HG03095 (cell line): Measurements from ENCODE around the gene CCM2.
A peak's percentile ranks its signal among the peaks of the same experiment; 100 is the strongest.
"Not testable (repeated sequence)": the region's sequence is repeated elsewhere in the genome, so short reads cannot be mapped to it uniquely, and the experiment has no call there.

Experiments used
- ATAC-seq: cut with Tn5 transposase; IDR thresholded peaks from one replicate; pipeline ENCODE4 v1.9.1; 2021; ENCODE audit warnings: moderate library complexity; ENCODE audit not compliant: unreplicated experiment

CCM2 gene

DNA sequence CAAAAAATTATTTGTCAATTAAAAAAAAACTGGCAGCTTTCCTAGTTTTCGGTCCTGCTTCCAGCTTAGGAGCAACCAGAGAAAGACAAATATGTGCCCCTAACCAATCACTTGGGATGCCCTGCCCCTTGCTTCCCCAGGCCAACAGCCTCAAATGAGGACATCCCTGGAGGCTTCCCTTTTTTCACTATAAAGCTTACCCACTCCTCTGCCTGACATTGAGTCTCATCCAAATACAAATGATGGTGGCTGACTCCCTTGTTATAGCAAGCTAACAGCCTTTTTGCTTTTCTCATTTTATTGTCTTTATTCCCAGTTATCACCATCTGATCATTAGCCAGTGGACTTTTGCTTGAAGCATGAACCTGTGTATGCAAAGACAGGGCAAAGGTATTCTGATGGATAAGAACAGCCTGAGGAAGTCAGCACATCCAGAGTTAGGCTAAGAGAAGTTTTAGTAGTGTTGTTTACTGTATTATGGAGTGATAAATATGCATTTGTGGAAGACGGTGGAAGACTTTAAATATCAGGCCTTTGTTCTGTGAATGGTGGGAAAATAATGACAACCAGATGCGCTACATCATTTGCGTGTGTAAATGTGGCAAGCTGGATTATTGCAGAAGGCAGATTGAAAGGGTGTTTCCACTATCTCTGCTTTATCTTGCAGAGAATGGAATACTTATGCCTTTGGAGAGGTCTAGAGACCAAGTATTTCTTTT lies 1.7 kb upstream of the CCM2 start:
- no peak for ATAC-seq

DNA sequence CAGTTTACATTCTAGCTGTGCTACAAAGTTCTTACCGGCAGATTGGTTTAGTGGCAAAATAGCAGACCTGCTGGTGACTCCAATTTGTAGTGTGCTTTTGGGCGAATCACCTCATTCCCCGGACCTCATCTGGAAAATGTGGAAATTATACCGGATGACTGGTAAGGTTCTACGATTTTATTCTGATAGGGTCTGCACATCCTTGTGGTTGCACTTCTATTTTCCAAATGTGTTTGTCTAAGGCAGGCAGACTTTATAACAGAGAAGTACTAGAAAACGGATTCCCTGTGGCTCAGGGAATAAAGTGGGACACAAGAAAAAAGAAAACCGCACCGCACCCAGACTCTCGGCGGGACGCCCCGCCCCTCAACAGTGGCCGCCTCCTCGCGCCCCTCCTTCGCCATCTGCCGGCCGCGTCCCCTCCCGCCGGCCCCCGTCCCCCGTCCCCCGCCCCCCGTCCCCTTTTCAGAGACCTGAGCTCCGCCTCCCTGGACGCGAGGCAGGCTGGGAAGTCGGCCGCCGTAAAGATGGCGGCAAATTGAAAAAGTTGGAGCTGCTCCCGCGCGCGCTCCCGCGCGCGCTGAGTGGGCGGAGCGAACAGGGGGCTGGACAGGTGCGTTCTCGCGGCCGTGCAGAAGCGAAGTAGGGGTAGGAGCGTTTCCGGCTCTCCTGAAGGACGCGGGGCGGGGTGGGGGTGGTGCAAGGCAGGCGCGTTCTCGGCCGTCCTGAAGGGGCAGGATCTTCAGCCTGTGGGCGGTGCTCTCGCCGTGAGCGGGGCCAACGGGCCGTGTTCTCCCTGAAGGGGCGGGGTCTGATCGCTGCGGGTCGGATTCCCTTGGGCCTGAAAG lies 532 bp upstream of the CCM2 start:
- ATAC-seq, result peak; percentile 65

GRCh38 chr7:45001138-45001694 lies 1.2 kb downstream of the CCM2 start:
- ATAC-seq, result no peak

DNA sequence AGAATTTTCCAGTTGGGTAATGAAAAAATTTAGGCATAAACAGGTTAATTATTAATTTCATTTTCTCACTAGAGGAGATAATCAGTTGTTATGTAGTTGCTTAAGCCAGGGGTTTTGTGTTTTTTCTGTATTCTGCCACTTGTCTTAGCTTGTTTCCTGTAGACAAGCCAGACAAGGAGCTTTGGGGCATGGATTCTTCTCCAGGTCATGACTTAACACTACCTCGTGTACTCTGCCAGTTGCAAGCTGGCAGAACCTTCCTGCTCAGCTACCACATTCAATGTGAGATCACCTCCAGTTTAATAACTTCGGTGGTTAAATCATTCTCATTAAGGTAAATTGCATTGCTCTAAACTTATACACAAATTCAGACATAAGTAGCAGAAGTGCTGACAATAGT lies 1.8 kb downstream of the CCM2 start:
- no peak for ATAC-seq

GRCh38 chr7:45003789-45004188 lies 3.8 kb downstream of the CCM2 start:
- no peak for ATAC-seq

DNA sequence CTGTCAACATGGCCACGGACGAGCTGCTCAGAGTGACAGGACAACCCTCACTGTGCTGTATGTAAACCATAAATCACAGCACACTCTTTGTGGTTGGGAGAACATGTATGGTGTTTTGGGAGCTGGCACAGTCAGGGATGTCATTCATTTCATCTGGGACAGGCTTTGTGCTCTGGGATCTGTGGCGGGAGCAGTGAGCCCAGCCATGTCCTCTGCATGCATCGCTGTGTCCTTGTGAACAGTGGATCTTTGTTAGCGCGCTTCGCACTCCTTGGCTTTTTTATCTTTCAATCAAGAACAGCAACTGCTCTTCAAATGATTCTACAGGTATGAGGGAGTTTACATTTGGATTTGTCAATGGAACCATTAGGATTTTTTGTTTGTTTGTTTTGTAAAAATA lies 7.1 kb downstream of the CCM2 start:
- no peak for ATAC-seq

DNA sequence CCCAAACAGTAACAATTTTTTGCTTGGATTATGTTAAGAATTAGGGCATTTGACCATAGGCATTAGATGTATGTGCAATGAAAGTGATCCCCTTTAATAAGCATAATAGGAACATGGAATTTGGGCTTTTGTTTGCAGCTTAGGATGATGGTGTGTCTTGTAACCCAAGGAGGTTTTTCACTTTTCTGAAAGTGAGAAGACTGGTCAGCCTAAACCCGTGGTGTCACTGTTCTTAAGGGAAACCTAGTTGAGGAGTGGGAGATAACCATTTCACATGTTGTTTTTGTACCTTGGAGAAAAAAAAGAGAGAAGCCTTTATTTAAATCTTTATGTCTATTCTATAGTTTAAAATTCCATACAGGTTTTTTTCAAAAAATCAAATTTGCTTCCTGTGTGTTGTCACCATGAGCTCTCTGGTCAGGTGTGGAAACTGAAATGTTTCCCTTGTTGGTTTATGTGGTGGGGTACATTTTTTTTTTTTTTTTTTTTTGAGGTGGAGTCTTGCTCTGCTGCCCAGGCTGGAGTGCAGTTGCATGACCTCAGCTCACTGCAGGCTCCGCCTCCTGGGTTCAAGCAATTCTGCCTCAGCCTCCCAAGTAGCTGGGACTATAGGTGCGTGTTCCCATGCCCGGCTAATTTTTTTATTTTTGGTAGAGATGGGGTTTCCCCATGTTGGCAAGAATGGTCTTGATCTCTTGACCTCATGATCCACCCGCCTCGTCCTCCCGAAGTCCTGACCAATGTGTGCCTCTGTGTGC lies 7.7 kb downstream of the CCM2 start:
- ATAC-seq, result peak; percentile 61

- no peak for ATAC-seq
These were observed 13.5 kb downstream of the CCM2 start for GRCh38 chr7:45013465-45013967.

- ATAC-seq, result no peak
These were observed 15.3 kb downstream of the CCM2 start for GRCh38 chr7:45015313-45015712.

- no peak for ATAC-seq
These were observed 17.3 kb downstream of the CCM2 start for GRCh38 chr7:45017253-45017652.

DNA sequence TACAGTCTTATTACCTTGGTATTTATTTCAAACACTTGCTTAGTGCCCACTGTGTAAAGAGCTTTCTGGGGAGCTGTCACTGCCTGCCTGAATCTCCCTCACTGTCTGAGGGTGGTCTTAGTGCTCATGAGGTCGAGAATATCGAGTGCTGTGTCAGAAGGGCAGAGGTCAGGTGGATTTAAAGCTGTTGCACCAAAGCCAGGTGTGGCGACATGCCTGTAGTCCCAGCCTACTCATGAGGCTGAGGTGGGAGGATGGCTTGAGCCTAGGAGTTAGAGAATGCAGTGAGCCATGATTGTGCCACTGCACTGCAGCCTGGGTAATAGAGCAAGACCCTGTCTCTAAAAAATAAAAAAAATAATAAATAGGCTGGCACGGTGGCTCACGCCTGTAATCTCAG lies 20.9 kb downstream of the CCM2 start:
- no peak for ATAC-seq

GRCh38 chr7:45021604-45022296 lies 21.7 kb downstream of the CCM2 start:
- ATAC-seq, result no peak

DNA sequence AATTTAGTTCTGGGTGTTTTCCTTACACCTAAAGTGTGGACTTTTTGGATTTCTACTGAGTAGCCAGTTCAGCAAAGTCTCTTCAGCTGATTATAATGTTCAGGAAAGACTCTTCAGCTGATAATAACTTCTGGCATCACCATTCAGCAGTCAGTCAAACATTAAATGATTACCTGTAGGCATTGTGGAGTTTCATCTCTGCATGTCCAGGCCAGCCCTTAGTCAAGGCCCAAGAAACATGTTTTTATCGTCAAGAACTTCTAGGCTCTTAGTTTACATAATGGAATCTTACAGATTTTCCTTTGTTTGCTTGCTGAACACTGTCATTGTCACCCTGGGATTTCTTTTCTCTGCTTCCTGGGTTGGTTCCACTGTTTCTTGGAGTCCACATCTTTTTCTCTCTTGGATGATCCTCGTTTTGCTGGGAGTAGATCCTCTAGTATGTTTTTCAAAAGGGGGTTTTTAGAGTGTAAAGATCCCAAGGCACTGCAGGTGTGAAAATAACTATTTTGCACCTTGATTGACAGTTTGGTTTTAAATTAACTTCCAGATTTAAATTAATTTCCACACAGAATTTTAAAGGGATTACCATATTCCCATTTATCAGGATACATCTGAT lies 24.2 kb downstream of the CCM2 start:
- ATAC-seq, result no peak

GRCh38 chr7:45025473-45025872 lies 25.5 kb downstream of the CCM2 start:
- ATAC-seq, result not testable (repeated sequence)

GRCh38 chr7:45026013-45026412 lies 26.0 kb downstream of the CCM2 start:
- no peak for ATAC-seq

DNA sequence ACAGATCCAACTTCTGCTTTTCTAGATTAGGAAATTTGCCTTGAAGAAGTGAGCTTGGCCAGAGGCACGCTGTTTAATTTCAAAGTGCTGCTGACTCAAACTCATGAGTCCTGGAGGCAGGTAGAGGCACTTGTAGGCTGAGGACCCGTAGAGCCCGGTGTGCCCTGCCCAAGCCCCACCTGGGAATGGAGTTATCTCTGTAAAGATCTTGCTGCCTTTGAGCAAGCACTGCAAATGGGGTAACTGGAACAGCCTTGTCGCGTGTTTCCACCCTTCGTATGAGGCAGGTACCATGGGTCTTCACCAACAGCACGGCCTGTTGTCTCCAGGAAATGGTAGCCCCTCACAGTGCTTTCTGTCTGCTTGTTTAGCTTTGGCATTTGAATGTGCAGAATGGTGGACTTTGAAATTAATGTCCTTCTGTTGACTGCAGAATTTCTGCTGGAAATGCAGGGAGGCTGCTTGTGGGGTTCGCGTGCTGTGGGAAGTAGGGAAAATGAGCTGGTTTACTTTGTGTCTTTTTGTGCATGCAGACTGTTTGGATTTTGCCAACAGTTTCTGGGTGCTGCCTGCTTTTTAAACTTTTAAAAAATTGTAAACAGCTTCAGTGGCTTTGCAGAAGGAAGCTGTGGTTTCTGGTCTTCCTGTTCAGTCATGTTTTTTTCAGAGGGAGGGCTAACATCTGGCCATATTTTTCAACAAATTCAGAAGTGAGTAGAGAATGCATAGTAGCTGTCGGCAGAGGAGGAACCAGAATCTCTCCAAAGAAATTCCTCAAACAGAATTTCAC lies 27.2 kb downstream of the CCM2 start:
- peak; percentile 46 for ATAC-seq

- ATAC-seq, result no peak
These were observed 27.7 kb downstream of the CCM2 start for GRCh38 chr7:45027774-45028114.

GRCh38 chr7:45028138-45028919 lies 28.3 kb downstream of the CCM2 start:
- ATAC-seq, result no peak

DNA sequence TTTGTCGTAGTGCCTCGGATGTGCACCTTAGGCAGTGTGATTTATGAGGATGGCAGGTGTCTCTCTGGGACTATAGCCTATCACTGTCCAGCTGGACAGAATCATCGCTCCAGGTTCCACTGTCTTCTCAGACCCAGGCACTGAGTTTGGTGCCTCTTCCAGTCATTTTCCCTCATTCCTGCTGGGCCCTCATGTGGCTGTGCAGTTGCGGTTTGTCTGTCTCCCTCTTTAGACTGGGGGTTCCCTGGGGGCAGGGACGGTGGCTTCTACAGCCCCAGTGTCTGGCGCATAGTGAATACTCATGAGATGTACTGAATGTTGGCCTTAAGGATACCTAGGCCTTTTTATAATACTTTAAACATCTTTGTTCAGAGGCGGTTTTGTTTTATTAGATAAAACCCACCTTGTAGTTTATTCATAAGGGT lies 28.9 kb downstream of the CCM2 start:
- no peak for ATAC-seq
